Right lobe of liver (tissue), 4 donors: ENCODE measurements around the gene ADGRL3.

Experiments used
- POLR2A ChIP-seq: fragments of 450-650 bp; IDR thresholded peaks from one replicate; pipeline ENCODE4 v1.6.1; 2017; ENCODE audit warnings: antibody characterized with exemption, mild to moderate bottlenecking
- TF ChIP-seq, protein P1 (sequence below), 4 donors: fragments of 200-600 bp in 3 of 4; fragments of 450-650 bp in 1 of 4; IDR thresholded peaks; one replicate each; pipeline versions ENCODE4 v1.5.1 to v1.8.0; 2016 to 2022; ENCODE audit warnings: antibody characterized with exemption in 4 of 4, mild to moderate bottlenecking in 2 of 4
- donor health status: DM: no; HTN: no; CAD: no.
- donor health status: DM: no; HTN: no; CAD: no.
- donor health status: DM: no; HTN: yes; CAD: no.

DNA sequence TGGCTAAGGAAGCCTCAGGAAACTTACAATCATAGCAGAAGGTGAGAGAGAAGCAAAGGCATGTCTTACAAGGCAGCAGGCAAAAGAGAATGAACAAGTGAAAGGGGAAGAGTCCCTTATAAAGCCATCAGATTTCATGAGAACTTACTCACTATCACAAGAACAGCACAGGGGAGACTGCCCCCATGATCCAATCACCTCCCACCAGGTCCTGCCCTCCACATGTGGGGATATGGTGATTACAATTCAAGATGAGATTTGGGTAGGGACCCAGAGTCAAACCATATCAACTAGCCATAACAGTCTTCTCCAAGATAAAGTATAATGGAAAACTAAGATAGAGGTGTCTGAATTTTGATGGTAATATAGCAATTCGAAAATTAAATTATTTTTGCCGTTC is 534.3 kb downstream of the ADGRL3 start:
- TF ChIP-seq, protein P1, sequence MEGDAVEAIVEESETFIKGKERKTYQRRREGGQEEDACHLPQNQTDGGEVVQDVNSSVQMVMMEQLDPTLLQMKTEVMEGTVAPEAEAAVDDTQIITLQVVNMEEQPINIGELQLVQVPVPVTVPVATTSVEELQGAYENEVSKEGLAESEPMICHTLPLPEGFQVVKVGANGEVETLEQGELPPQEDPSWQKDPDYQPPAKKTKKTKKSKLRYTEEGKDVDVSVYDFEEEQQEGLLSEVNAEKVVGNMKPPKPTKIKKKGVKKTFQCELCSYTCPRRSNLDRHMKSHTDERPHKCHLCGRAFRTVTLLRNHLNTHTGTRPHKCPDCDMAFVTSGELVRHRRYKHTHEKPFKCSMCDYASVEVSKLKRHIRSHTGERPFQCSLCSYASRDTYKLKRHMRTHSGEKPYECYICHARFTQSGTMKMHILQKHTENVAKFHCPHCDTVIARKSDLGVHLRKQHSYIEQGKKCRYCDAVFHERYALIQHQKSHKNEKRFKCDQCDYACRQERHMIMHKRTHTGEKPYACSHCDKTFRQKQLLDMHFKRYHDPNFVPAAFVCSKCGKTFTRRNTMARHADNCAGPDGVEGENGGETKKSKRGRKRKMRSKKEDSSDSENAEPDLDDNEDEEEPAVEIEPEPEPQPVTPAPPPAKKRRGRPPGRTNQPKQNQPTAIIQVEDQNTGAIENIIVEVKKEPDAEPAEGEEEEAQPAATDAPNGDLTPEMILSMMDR (IDR thresholded peaks at IDR 0.05), result no peak
- no peak for TF ChIP-seq POLR2A
